Gastrocnemius medialis (tissue), 4 donors: ENCODE measurements around the gene EGFL7.

Experiments used
- CTCF ChIP-seq, 5 experiments: fragments of 450-650 bp in 3 of 5; fragments of 200-600 bp in 2 of 5; sonication (generic) in 2 of 5; IDR thresholded peaks in 4 of 5; conservative IDR thresholded peaks in 1 of 5; 1 replicate in 4 of 5; 2 replicates in 1 of 5; pipeline ENCODE4 v1.5.1; 2016 to 2019; ENCODE audit warnings: antibody characterized with exemption in 5 of 5, mild to moderate bottlenecking in 3 of 5, moderate library complexity in 3 of 5
- POLR2A ChIP-seq, 2 donors: fragments of 450-650 bp; IDR thresholded peaks; one replicate each; pipeline ENCODE4 v1.6.1; 2017; ENCODE audit warnings: antibody characterized with exemption in 2 of 2, mild to moderate bottlenecking in 2 of 2, moderate library complexity in 2 of 2

DNA sequence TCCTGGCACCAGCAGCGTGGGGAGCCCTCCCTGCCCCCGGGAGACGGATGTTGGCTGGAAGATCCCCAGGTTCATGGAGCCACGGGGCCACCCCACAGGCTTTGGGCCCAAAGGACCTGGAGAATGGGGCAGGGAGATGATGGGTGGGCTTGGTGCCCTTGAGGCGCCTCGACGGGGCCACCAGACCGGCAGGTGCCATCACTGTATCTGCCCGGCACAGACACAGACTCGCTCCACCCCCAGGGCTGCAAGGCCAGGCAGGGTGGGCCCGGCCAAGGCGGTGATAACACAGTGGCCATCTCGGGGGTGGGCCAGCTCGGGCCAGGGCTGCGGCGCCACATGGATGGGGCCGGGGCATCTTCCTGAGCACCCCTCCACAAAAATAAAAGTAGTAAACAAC, 35.0 kb upstream of the EGFL7 start:
- TF ChIP-seq POLR2A (IDR thresholded peaks at IDR 0.05) = no peak
- no peak for TF ChIP-seq CTCF (IDR thresholded peaks at IDR 0.05 in 4 of 5, conservative IDR thresholded peaks at IDR 0.05 in 1 of 5)
